Measurements from ENCODE around the gene FLNA. TPM values are rescaled to one million over a fixed set of nuclear protein-coding genes. Genes with fewer than 3 reads are reported as not detected.
A peak's percentile ranks its signal among the peaks of the same experiment; 100 is the strongest.

Gene FLNA
- total RNA-seq, 2 experiments from 2014 or later: 1,012 to 1,022 TPM

GRCh38 chrX:154413142-154413541 is 38.7 kb upstream of the FLNA start:
- ChIA-PET CTCF (interaction anchor here (1.4 kb wide), 1 partner anchor 14 kb away, joined by 3 read pairs; the partner anchor contains the start of gene RPL10), POLR2A (interaction anchor here (1.4 to 3.5 kb wide), 3 partner anchors 15 to 104 kb away, joined by 4 to 40 read pairs (median 5); partner anchors contain the start of genes FAM3A and RPL10)
- no peaks in the 10 kb centered on the region for H3K9me3 Mint-ChIP-seq
- H3K4me1 ChIP-seq (ENCODE audit: insufficient read depth, low read length): peaks cover 21% of the 10 kb centered on the region
- no peaks in the 10 kb centered on the region for H3K9me3 ChIP-seq (ENCODE audit: control insufficient read depth in 1 of 2, insufficient read depth in 1 of 2, low read length in 2 of 2)
- no peaks in the 10 kb centered on the region for H3K27me3 ChIP-seq (ENCODE audit: control insufficient read depth in 1 of 2, insufficient read depth in 2 of 2, low read length in 2 of 2)
- peak overlapping the region in 1 of 2 donors; percentile 74 for H3K27ac ChIP-seq (ENCODE audit: low read depth in 1 of 2, low read length in 2 of 2)
- H3K4me3 ChIP-seq (ENCODE audit: low read length): no peak overlapping the region
- intact Hi-C loops (cut with DNase I, micrococcal nuclease): no loop called here
- H3K27ac Mint-ChIP-seq: peak overlapping the region; percentile 91
- H3K27me3 Mint-ChIP-seq: no peaks in the 10 kb centered on the region
- no peak for ATAC-seq (ENCODE audit: poor library complexity)
- peaks cover 17% of the 10 kb centered on the region for H3K4me1 Mint-ChIP-seq (ENCODE audit: low read depth)
- H3K36me3 ChIP-seq (ENCODE audit: insufficient read depth, low read length): peaks cover 1% of the 10 kb centered on the region
- TF ChIP-seq, protein P1, sequence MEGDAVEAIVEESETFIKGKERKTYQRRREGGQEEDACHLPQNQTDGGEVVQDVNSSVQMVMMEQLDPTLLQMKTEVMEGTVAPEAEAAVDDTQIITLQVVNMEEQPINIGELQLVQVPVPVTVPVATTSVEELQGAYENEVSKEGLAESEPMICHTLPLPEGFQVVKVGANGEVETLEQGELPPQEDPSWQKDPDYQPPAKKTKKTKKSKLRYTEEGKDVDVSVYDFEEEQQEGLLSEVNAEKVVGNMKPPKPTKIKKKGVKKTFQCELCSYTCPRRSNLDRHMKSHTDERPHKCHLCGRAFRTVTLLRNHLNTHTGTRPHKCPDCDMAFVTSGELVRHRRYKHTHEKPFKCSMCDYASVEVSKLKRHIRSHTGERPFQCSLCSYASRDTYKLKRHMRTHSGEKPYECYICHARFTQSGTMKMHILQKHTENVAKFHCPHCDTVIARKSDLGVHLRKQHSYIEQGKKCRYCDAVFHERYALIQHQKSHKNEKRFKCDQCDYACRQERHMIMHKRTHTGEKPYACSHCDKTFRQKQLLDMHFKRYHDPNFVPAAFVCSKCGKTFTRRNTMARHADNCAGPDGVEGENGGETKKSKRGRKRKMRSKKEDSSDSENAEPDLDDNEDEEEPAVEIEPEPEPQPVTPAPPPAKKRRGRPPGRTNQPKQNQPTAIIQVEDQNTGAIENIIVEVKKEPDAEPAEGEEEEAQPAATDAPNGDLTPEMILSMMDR (IDR thresholded peaks at IDR 0.05): no peak
- peak in 1 of 14 experiments; percentile 3 for DNase-seq
- peak overlapping the region; percentile 83 for H3K4me3 Mint-ChIP-seq
- peaks cover 24% of the 10 kb centered on the region for H3K36me3 Mint-ChIP-seq (ENCODE audit: low read depth)

DNA sequence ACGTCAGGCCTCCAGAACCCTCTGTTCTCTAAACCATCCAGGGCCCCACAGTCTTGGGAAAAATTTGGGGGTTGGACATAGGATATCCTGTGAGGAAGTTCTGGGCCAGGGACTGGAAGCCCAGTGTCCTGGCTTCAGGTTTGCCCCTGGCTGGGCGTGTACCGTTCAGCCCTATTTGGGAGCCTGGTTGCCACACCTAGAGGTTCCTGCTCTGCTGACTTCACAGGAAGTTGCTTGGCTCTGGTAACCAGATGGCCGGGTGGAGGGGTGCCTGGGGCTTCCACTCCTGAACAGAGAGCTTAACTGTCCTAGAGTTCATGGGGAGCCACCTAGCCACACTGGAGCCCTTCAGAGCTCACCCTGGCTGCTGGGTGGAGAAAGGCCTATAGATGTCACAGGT is 38.0 kb upstream of the FLNA start:
- no peaks in the 10 kb centered on the region for H3K9me3 ChIP-seq (ENCODE audit: control insufficient read depth in 1 of 2, insufficient read depth in 1 of 2, low read length in 2 of 2)
- H3K36me3 ChIP-seq (ENCODE audit: insufficient read depth, low read length): no peaks in the 10 kb centered on the region
- H3K9me3 Mint-ChIP-seq: no peaks in the 10 kb centered on the region
- H3K27me3 Mint-ChIP-seq: no peaks in the 10 kb centered on the region
- H3K4me3 ChIP-seq (ENCODE audit: low read length): peak overlapping the region; percentile 63
- peaks cover 17% of the 10 kb centered on the region for H3K4me1 Mint-ChIP-seq (ENCODE audit: low read depth)
- peak overlapping the region; percentile 91 for H3K27ac Mint-ChIP-seq
- DNase-seq (peak in 8 of 14 experiments; percentile 31 to 77 (median 46)), ATAC-seq (ENCODE audit: poor library complexity) (peak; percentile 69)
- H3K27me3 ChIP-seq (ENCODE audit: control insufficient read depth in 1 of 2, insufficient read depth in 2 of 2, low read length in 2 of 2): no peaks in the 10 kb centered on the region
- intact Hi-C loops (cut with DNase I, micrococcal nuclease): loop anchor here in 1 of 2 experiments (1.0 kb wide), 1 partner anchor 16 kb away; the partner anchor contains the start of gene ATP6AP1
- TF ChIP-seq, protein P1 (IDR thresholded peaks at IDR 0.05): no peak
- peak overlapping the region; percentile 52 to 74 for H3K27ac ChIP-seq (ENCODE audit: low read depth in 1 of 2, low read length in 2 of 2)
- H3K4me3 Mint-ChIP-seq: peak overlapping the region; percentile 83
- peaks cover 24% of the 10 kb centered on the region for H3K36me3 Mint-ChIP-seq (ENCODE audit: low read depth)
- ChIA-PET POLR2A (interaction anchor here (0.9 to 3.5 kb wide), 9 partner anchors 11 to 104 kb away, joined by 3 to 40 read pairs (median 5); partner anchors contain the start of genes ATP6AP1, FAM3A, FAM50A and RPL10), CTCF (interaction anchor here (2.8 kb wide), 1 partner anchor 14 kb away, joined by 15 read pairs; the partner anchor contains the start of gene RPL10)
- H3K4me1 ChIP-seq (ENCODE audit: insufficient read depth, low read length): peaks cover 21% of the 10 kb centered on the region

DNA sequence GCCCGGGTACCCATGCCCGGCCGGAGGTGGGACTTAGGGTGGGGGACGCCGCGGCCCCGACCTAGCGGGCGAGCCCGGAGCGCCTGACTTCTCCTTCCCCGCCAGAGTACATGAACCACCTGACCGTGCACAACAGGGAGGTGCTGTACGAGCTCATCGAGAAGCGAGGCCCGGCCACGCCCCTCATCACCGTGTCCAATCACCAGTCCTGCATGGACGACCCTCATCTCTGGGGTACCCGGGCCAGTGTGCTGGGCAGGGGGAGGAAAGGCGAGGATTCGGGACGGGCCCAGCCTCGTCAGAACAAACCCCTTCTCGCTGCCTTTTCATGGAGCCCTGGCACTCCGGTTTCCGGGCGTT is 37.5 kb upstream of the FLNA start:
- ChIA-PET CTCF (interaction anchor here (2.8 kb wide), 1 partner anchor 13 kb away, joined by 15 read pairs; the partner anchor contains the start of gene RPL10), POLR2A (interaction anchor here (0.6 to 3.5 kb wide), 11 partner anchors 11 to 105 kb away, joined by 3 to 40 read pairs (median 5); partner anchors contain the start of genes ATP6AP1, FAM3A, FAM50A and RPL10)
- TF ChIP-seq, protein P1 (IDR thresholded peaks at IDR 0.05): no peak
- DNase-seq (peak in 10 of 14 experiments; percentile 19 to 65 (median 50)), ATAC-seq (ENCODE audit: poor library complexity) (peak; percentile 35)
- H3K4me1 ChIP-seq (ENCODE audit: insufficient read depth, low read length): peaks cover 21% of the 10 kb centered on the region
- Mint-ChIP-seq H3K4me3 (peak overlapping the region; percentile 83), H3K27ac (peak overlapping the region; percentile 91), H3K27me3 (no peaks in the 10 kb centered on the region), H3K36me3 (ENCODE audit: low read depth) (peaks cover 24% of the 10 kb centered on the region), H3K4me1 (ENCODE audit: low read depth) (peaks cover 17% of the 10 kb centered on the region), H3K9me3 (no peaks in the 10 kb centered on the region)
- H3K27ac ChIP-seq (ENCODE audit: low read depth in 1 of 2, low read length in 2 of 2): peak overlapping the region; percentile 52 to 74
- H3K9me3 ChIP-seq (ENCODE audit: control insufficient read depth in 1 of 2, insufficient read depth in 1 of 2, low read length in 2 of 2): no peaks in the 10 kb centered on the region
- H3K27me3 ChIP-seq (ENCODE audit: control insufficient read depth in 1 of 2, insufficient read depth in 2 of 2, low read length in 2 of 2): no peaks in the 10 kb centered on the region
- H3K36me3 ChIP-seq (ENCODE audit: insufficient read depth, low read length): no peaks in the 10 kb centered on the region
- H3K4me3 ChIP-seq (ENCODE audit: low read length): peak overlapping the region; percentile 63
- intact Hi-C loops (cut with DNase I, micrococcal nuclease): loop anchor here in 1 of 2 experiments (1.0 kb wide), 1 partner anchor 16 kb away; the partner anchor contains the start of gene ATP6AP1

Data from CD4-positive, alpha-beta T cell (primary cell).